GM12878 (cell line): Measurements from ENCODE around the gene REEP1. TPM values are rescaled to one million over a fixed set of nuclear protein-coding genes. Genes with fewer than 3 reads are reported as not detected.

Experiments
- ATF2 ChIP-seq: IDR thresholded peaks from 2 replicates; pipeline ENCODE4 v1.6.1; 2012; ENCODE audit warnings: low read length, inconsistent platforms
- BCLAF1 ChIP-seq: fragments of 450-650 bp; IDR thresholded peaks from 2 replicates; pipeline ENCODE4 v1.6.1; 2017; ENCODE audit warnings: antibody characterized with exemption, mild to moderate bottlenecking, moderate library complexity
- CHD1 ChIP-seq: IDR thresholded peaks from 2 replicates; pipeline ENCODE4 v1.6.1; 2012; ENCODE audit warnings: low read depth, low read length, improper control_type of control experiment
- CREM ChIP-seq: IDR thresholded peaks from 2 replicates; pipeline ENCODE4 v1.6.1; 2014; ENCODE audit warnings: antibody characterized with exemption, low read depth
- DPF2 ChIP-seq: fragments of 450-650 bp; IDR thresholded peaks from 2 replicates; pipeline ENCODE4 v1.6.1; 2017; ENCODE audit warnings: mild to moderate bottlenecking
- E2F8 ChIP-seq: fragments of 450-650 bp; IDR thresholded peaks from 2 replicates; pipeline ENCODE4 v1.6.1; 2018; ENCODE audit warnings: mild to moderate bottlenecking, low read depth, moderate library complexity; ENCODE audit not compliant: partially characterized antibody
- ETV6 ChIP-seq, 2 experiments: fragments of 450-650 bp in 1 of 2; IDR thresholded peaks in 1 of 2; conservative IDR thresholded peaks in 1 of 2; 2 replicates each; pipeline ENCODE4 v1.6.1; 2014; ENCODE audit warnings: antibody characterized with exemption in 1 of 2, borderline replicate concordance in 1 of 2, low read depth in 1 of 2, mild to moderate bottlenecking in 1 of 2, moderate library complexity in 1 of 2
- FOXM1 ChIP-seq: IDR thresholded peaks from 2 replicates; pipeline ENCODE4 v1.6.1; 2012; ENCODE audit warnings: low read depth, mild to moderate bottlenecking, inconsistent platforms, low read length, moderate library complexity
- NR2C1 ChIP-seq: fragments of 450-650 bp; IDR thresholded peaks from 2 replicates; pipeline ENCODE4 v1.6.1; 2017; ENCODE audit warnings: antibody characterized with exemption, mild to moderate bottlenecking, moderate library complexity
- PAX8 ChIP-seq: fragments of 450-650 bp; IDR thresholded peaks from 2 replicates; pipeline ENCODE4 v1.6.1; 2017; ENCODE audit warnings: mild to moderate bottlenecking, moderate library complexity
- PKNOX1 ChIP-seq: fragments of 450-650 bp; IDR thresholded peaks from 2 replicates; pipeline ENCODE4 v1.6.1; 2016; ENCODE audit warnings: mild to moderate bottlenecking
- PML ChIP-seq: IDR thresholded peaks from 2 replicates; pipeline ENCODE4 v1.6.1; 2012; ENCODE audit warnings: low read length, inconsistent platforms
- SMAD5 ChIP-seq: IDR thresholded peaks from 2 replicates; pipeline ENCODE4 v1.6.1; 2016; ENCODE audit warnings: antibody characterized with exemption, low read depth
- ZNF274 ChIP-seq: IDR thresholded peaks from one replicate; pipeline ENCODE4 v1.8.0; 2011; ENCODE audit not compliant: insufficient read length, insufficient read depth
- polyA plus RNA-seq, 11 experiments: library from polyadenylated mRNA; depleted of rRNA in 4 of 11; unstranded in 6 of 11; stranded (reverse) in 5 of 11; fragments of >200 nt; fragmentation: Nextera tagmentation in 4 of 11; fragmentation: Illumina TruSeq in 1 of 11; extraction: Ambion mirVana in 4 of 11; extraction: Trizol in 1 of 11; gene quantifications; 1 replicate in 1 of 11; 2 replicates in 10 of 11; pipeline versions ENCODE4 v1.2.1 to v1.2.3, GENCODE V29; 2011 to 2016; ENCODE audit warnings: inconsistent platforms in 2 of 11, missing spikeins in 2 of 11, low read depth in 1 of 11
- total RNA-seq, 4 experiments: library from RNA; depleted of rRNA in 3 of 4; stranded (reverse); fragments of >200 nt in 3 of 4; fragmentation: Illumina TruSeq in 1 of 4; extraction: Trizol in 1 of 4; gene quantifications; 2 replicates each; pipeline versions ENCODE4 v1.2.1 to v1.2.3, GENCODE V29; 2013 to 2021
- TF ChIP-seq, protein P1 (sequence below): fragments of 450-650 bp; IDR thresholded peaks from 2 replicates; pipeline ENCODE4 v1.6.1; 2017; ENCODE audit warnings: low read depth, mild to moderate bottlenecking, moderate library complexity
- TF ChIP-seq, protein P2 (sequence below): fragments of 450-650 bp; IDR thresholded peaks from 2 replicates; pipeline ENCODE4 v1.6.1; 2018; ENCODE audit warnings: borderline replicate concordance, mild to moderate bottlenecking; ENCODE audit not compliant: partially characterized antibody

REEP1 gene
- total and polyA plus RNA-seq, 10 of the 15 experiments (the other 5 are each of a cell fraction or from before 2014, with no cell fraction given), result 0.02 to 0.30 (median 0.09) TPM; not detected in 1

GRCh38 chr2:86195055-86195807 is 142.2 kb downstream of the REEP1 start, which contains the start of gene IMMT (continued):
- TF ChIP-seq BCLAF1 (no peak), PML (peak; percentile 85), CREM (peak; percentile 56; the same call in 1 of the 2 replicates), ATF2 (no peak), PKNOX1 (peak; percentile 90), NR2C1 (peak; percentile 92), SMAD5 (peak; percentile 67; the same call in 1 of the 2 replicates), ETV6 (conservative IDR thresholded peaks at IDR 0.05 in 1 of 2, IDR thresholded peaks at IDR 0.05 in 1 of 2; ENCODE audit: borderline replicate concordance in 1 of 2, low read depth in 1 of 2) (no peak), E2F8 (peak; percentile 49), PAX8 (no peak), CHD1 (peak; percentile 76; the same call in 1 of the 2 replicates), FOXM1 (no peak), DPF2 (peak; percentile 92), ZNF274 (no peak)
- TF ChIP-seq, protein P1, sequence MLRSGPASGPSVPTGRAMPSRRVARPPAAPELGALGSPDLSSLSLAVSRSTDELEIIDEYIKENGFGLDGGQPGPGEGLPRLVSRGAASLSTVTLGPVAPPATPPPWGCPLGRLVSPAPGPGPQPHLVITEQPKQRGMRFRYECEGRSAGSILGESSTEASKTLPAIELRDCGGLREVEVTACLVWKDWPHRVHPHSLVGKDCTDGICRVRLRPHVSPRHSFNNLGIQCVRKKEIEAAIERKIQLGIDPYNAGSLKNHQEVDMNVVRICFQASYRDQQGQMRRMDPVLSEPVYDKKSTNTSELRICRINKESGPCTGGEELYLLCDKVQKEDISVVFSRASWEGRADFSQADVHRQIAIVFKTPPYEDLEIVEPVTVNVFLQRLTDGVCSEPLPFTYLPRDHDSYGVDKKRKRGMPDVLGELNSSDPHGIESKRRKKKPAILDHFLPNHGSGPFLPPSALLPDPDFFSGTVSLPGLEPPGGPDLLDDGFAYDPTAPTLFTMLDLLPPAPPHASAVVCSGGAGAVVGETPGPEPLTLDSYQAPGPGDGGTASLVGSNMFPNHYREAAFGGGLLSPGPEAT, result peak; percentile 64; the same call in 1 of the 2 replicates
- TF ChIP-seq, protein P2, sequence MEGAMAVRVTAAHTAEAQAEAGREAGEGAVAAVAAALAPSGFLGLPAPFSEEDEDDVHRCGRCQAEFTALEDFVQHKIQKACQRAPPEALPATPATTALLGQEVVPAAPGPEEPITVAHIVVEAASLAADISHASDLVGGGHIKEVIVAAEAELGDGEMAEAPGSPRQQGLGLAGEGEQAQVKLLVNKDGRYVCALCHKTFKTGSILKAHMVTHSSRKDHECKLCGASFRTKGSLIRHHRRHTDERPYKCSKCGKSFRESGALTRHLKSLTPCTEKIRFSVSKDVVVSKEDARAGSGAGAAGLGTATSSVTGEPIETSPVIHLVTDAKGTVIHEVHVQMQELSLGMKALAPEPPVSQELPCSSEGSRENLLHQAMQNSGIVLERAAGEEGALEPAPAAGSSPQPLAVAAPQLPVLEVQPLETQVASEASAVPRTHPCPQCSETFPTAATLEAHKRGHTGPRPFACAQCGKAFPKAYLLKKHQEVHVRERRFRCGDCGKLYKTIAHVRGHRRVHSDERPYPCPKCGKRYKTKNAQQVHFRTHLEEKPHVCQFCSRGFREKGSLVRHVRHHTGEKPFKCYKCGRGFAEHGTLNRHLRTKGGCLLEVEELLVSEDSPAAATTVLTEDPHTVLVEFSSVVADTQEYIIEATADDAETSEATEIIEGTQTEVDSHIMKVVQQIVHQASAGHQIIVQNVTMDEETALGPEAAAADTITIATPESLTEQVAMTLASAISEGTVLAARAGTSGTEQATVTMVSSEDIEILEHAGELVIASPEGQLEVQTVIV, result peak; percentile 37
